ENCODE data around the gene ULK1.

Gene ULK1

DNA sequence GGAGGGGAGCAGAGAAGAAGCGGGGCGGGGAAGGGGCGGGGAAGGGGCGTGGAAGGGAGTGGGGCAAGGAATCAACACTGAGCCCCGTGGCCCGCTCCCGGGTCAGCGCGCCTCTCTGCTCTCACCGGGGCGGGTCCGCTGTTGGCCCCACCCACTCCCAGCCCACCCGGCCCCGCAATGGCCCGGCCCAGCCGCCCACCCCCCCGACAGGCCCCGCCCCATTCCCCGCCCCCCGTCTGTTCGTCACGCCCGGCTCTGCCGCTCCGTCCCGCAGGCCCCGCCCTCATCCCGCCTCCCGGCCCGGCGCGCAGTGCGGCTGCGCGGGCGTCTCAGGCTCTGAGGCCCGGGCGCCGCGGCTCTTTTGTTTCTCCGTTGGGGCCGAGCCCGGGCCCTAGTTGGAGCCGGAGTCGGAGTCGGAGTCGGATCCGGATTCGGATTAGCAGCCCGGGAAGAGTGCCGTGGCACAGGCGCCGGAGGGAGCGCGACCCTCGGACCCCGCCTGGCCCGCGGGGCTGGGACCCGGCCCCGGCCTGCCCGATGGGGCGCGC lies at the start of gene ULK1:
Gene ULK1 (plus strand): TSS at position 310 of the 548 bp plus-strand sequence. CDS start 380 bp downstream, outside the sequence.
- Histone ChIP-seq H3K9ac (ENCODE audit: low read length) (peak within 1 kb of the TSS; percentile 67), H3K36me3 (ENCODE audit: insufficient read depth, low read length) (no peaks in the 10 kb centered on the region; the same call in 1 of the 2 replicates), H4K20me1 (ENCODE audit: insufficient read depth, low read length) (no peaks in the 10 kb centered on the region), H3K4me3 (ENCODE audit: low read depth, low read length, poor library complexity, severe bottlenecking) (peak within 1 kb of the TSS; percentile 67), H3K79me2 (ENCODE audit: insufficient read depth, low read length) (no peaks in the 10 kb centered on the region), H3F3A (ENCODE audit: insufficient read depth, low read length) (no peaks in the 10 kb centered on the region), H3K9me3 (ENCODE audit: low read length) (no peaks in the 10 kb centered on the region), H3K27me3 (ENCODE audit: insufficient read depth, low read length) (no peaks in the 10 kb centered on the region), H3K4me2 (ENCODE audit: low read length) (peak within 1 kb of the TSS; percentile 83), H3K4me1 (ENCODE audit: insufficient read depth, low read length, severe bottlenecking) (peaks cover 16% of the 10 kb centered on the region), H3K27ac (ENCODE audit: low read depth, low read length, poor library complexity, severe bottlenecking) (no peak within 1 kb of the TSS), H3K9me2 (ENCODE audit: low read depth, low read length) (no peaks in the 10 kb centered on the region), H2AFZ (ENCODE audit: low read length) (no peak within 1 kb of the TSS)
- no peak for TF ChIP-seq EZH2 (IDR thresholded peaks at IDR 0.05; ENCODE audit: borderline replicate concordance, low read length)
- TF ChIP-seq, protein P1, sequence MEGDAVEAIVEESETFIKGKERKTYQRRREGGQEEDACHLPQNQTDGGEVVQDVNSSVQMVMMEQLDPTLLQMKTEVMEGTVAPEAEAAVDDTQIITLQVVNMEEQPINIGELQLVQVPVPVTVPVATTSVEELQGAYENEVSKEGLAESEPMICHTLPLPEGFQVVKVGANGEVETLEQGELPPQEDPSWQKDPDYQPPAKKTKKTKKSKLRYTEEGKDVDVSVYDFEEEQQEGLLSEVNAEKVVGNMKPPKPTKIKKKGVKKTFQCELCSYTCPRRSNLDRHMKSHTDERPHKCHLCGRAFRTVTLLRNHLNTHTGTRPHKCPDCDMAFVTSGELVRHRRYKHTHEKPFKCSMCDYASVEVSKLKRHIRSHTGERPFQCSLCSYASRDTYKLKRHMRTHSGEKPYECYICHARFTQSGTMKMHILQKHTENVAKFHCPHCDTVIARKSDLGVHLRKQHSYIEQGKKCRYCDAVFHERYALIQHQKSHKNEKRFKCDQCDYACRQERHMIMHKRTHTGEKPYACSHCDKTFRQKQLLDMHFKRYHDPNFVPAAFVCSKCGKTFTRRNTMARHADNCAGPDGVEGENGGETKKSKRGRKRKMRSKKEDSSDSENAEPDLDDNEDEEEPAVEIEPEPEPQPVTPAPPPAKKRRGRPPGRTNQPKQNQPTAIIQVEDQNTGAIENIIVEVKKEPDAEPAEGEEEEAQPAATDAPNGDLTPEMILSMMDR (IDR thresholded peaks at IDR 0.05; ENCODE audit: low read length), result no peak

DNA sequence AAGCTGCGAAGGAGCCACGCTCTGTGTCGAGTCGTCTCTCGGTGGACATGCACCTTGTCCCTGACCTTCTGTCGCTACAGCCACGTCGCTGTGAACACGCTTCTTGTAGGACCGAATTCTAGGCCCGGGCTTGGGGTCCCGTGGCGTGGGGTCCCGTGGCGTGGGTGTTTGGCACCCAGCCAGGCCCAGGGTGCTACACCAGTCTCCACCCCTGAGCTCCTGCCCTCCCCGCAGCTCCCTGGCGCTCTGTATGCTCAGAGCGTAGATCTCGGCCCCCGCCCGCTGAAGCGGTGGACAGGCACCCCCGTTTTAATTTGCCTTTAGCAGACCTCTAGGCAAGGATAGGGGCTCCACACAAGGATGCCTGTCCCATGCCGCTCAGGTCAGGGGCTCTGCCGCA lies 49.8 kb upstream of the ULK1 start:
- H3K9ac ChIP-seq (ENCODE audit: low read length), result no peak overlapping the region
- H3K4me3 ChIP-seq (ENCODE audit: low read depth, low read length, poor library complexity, severe bottlenecking), result no peak overlapping the region
- H3K27me3 ChIP-seq (ENCODE audit: insufficient read depth, low read length), result no peaks in the 10 kb centered on the region
- H2AFZ ChIP-seq (ENCODE audit: low read length), result no peak overlapping the region
- H3K9me3 ChIP-seq (ENCODE audit: low read length), result no peaks in the 10 kb centered on the region
- no peaks in the 10 kb centered on the region for H3K4me1 ChIP-seq (ENCODE audit: insufficient read depth, low read length, severe bottlenecking)
- no peaks in the 10 kb centered on the region for H4K20me1 ChIP-seq (ENCODE audit: insufficient read depth, low read length)
- no peaks in the 10 kb centered on the region for H3K9me2 ChIP-seq (ENCODE audit: low read depth, low read length)
- no peaks in the 10 kb centered on the region for H3K79me2 ChIP-seq (ENCODE audit: insufficient read depth, low read length)
- H3K27ac ChIP-seq (ENCODE audit: low read depth, low read length, poor library complexity, severe bottlenecking), result no peak overlapping the region
- no peaks in the 10 kb centered on the region for H3F3A ChIP-seq (ENCODE audit: insufficient read depth, low read length)
- H3K36me3 ChIP-seq (ENCODE audit: insufficient read depth, low read length), result no peaks in the 10 kb centered on the region
- TF ChIP-seq, protein P1 (IDR thresholded peaks at IDR 0.05; ENCODE audit: low read length), result no peak
- no peak overlapping the region for H3K4me2 ChIP-seq (ENCODE audit: low read length)

DNA sequence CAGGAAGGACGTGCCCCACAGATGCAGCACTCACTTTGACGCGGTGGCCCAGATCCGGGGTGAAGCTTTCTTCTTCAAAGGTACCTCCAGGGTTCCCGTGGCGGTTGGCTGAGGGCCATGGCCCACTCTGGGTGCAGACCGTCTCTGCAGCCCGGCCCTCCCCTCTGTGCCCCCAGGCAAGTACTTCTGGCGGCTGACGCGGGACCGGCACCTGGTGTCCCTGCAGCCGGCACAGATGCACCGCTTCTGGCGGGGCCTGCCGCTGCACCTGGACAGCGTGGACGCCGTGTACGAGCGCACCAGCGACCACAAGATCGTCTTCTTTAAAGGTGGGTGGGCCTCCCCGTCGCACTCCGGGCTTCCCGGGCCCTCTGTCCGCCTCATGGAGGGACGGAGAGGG lies 49.3 kb upstream of the ULK1 start:
- Histone ChIP-seq H3K9ac (ENCODE audit: low read length) (no peak overlapping the region), H3K79me2 (ENCODE audit: insufficient read depth, low read length) (no peaks in the 10 kb centered on the region), H3K36me3 (ENCODE audit: insufficient read depth, low read length) (no peaks in the 10 kb centered on the region), H3K4me3 (ENCODE audit: low read depth, low read length, poor library complexity, severe bottlenecking) (no peak overlapping the region), H3K27ac (ENCODE audit: low read depth, low read length, poor library complexity, severe bottlenecking) (no peak overlapping the region), H3K27me3 (ENCODE audit: insufficient read depth, low read length) (no peaks in the 10 kb centered on the region), H3K4me1 (ENCODE audit: insufficient read depth, low read length, severe bottlenecking) (no peaks in the 10 kb centered on the region), H4K20me1 (ENCODE audit: insufficient read depth, low read length) (no peaks in the 10 kb centered on the region), H3K9me3 (ENCODE audit: low read length) (no peaks in the 10 kb centered on the region), H3F3A (ENCODE audit: insufficient read depth, low read length) (no peaks in the 10 kb centered on the region), H3K4me2 (ENCODE audit: low read length) (no peak overlapping the region), H3K9me2 (ENCODE audit: low read depth, low read length) (no peaks in the 10 kb centered on the region), H2AFZ (ENCODE audit: low read length) (no peak overlapping the region)
- TF ChIP-seq EZH2 (IDR thresholded peaks at IDR 0.05; ENCODE audit: borderline replicate concordance, low read length), result no peak

DNA sequence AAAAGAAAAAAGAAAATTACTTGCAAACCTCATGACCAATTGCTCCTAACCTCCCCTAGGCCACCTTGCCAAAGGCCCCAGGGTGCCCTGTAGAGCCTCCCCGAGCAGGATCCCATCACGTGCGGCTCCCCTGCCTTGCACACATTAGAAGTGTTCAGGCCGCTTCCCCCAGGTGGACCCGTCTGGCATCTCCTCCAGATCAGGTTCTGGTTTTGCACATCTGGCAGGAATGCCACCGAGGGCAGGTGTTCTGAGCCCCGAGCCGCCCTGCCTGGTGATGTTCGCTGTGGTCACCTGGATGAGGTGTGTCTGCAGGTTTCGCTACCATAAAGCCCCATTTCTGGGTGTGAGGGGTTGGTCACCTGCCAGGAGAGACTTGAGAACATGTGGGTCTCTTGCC lies 47.0 kb upstream of the ULK1 start:
- no peaks in the 10 kb centered on the region for H3K36me3 ChIP-seq (ENCODE audit: insufficient read depth, low read length)

More for the DNA sequence above, 47.0 kb upstream of the ULK1 start:
- Histone ChIP-seq H2AFZ (ENCODE audit: low read length) (no peak overlapping the region), H3K4me2 (ENCODE audit: low read length) (no peak overlapping the region), H4K20me1 (ENCODE audit: insufficient read depth, low read length) (no peaks in the 10 kb centered on the region), H3K9me3 (ENCODE audit: low read length) (no peaks in the 10 kb centered on the region), H3K9ac (ENCODE audit: low read length) (no peak overlapping the region), H3K27ac (ENCODE audit: low read depth, low read length, poor library complexity, severe bottlenecking) (no peak overlapping the region), H3K4me1 (ENCODE audit: insufficient read depth, low read length, severe bottlenecking) (no peaks in the 10 kb centered on the region), H3K9me2 (ENCODE audit: low read depth, low read length) (no peaks in the 10 kb centered on the region), H3K4me3 (ENCODE audit: low read depth, low read length, poor library complexity, severe bottlenecking) (no peak overlapping the region), H3K27me3 (ENCODE audit: insufficient read depth, low read length) (no peaks in the 10 kb centered on the region), H3F3A (ENCODE audit: insufficient read depth, low read length) (no peaks in the 10 kb centered on the region), H3K79me2 (ENCODE audit: insufficient read depth, low read length) (no peaks in the 10 kb centered on the region)
- no peak for TF ChIP-seq EZH2 (IDR thresholded peaks at IDR 0.05; ENCODE audit: borderline replicate concordance, low read length)
- TF ChIP-seq, protein P1 (IDR thresholded peaks at IDR 0.05; ENCODE audit: low read length), result no peak
